ENCODE measurements around the gene TAS2R43. TPM values are rescaled to one million over a fixed set of nuclear protein-coding genes. Genes with fewer than 3 reads are reported as not detected.
"Not testable (repeated sequence)": the region's sequence is repeated elsewhere in the genome, so short reads cannot be mapped to it uniquely, and the experiment has no call there.

The TAS2R43 gene
- total RNA-seq, 4 donors from 2014 or later: 0.39 to 1.3 (median 0.87) TPM

GRCh38 chr12:11130999-11131398 lies 38.9 kb upstream of the TAS2R43 start:
- Histone ChIP-seq H3K27me3 (no peaks in the 10 kb centered on the region), H3K9me3 (no peaks in the 10 kb centered on the region), H3K36me3 (no peaks in the 10 kb centered on the region), H3K4me1 (peaks cover 0 to 13% (median 4%) of the 10 kb centered on the region in 4 donors), H3K4me3 (no peak overlapping the region), H3K27ac (replicated peaks in 1 of 4) (no peak overlapping the region)
- no peak for DNase-seq (ENCODE audit: extremely low spot score)
- WGBS: 63% methylated on average over 2 of the region's 2 CpGs
- no peak for TF ChIP-seq POLR2A (IDR thresholded peaks at IDR 0.05; ENCODE audit: low read depth)
- no peak for TF ChIP-seq POLR2AphosphoS5 (IDR thresholded peaks at IDR 0.05)
- no peak for TF ChIP-seq EP300 (IDR thresholded peaks at IDR 0.05)
- no peak for TF ChIP-seq CTCF (IDR thresholded peaks at IDR 0.05)
- intact Hi-C loops (cut with DNase I): no loop called here

DNA sequence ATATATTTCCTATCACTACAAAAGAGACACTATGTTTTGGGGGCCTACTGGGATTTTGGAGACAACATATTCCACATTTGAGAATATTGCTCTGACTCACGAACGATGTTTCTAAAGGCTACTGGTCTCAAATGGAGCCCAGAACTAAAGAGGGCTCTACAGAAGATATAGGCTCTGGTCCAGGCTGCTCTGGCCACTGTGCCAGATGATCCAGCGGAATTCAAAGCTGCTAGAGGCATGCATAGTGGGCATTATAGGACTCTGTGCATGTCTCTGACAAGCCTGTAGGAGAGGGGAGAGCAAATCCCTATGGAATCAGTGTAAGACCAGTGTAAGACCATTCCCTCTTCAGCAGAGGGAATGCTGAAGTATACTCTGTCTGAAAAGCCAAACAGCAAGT lies 38.3 kb upstream of the TAS2R43 start:
- 100% methylated on average over 3 of the region's 3 CpGs for WGBS
- H3K4me1 ChIP-seq: peaks cover 0 to 13% (median 4%) of the 10 kb centered on the region in 4 donors
- H3K9me3 ChIP-seq: no peaks in the 10 kb centered on the region
- H3K27me3 ChIP-seq: no peaks in the 10 kb centered on the region
- intact Hi-C loops (cut with DNase I): no loop called here
- no peak overlapping the region for H3K27ac ChIP-seq (replicated peaks in 1 of 4)
- no peak for DNase-seq (ENCODE audit: extremely low spot score)
- TF ChIP-seq EP300 (IDR thresholded peaks at IDR 0.05) (no peak), POLR2AphosphoS5 (IDR thresholded peaks at IDR 0.05) (no peak), CTCF (IDR thresholded peaks at IDR 0.05) (no peak), POLR2A (IDR thresholded peaks at IDR 0.05; ENCODE audit: low read depth) (no peak)
- no peak overlapping the region for H3K4me3 ChIP-seq
- no peaks in the 10 kb centered on the region for H3K36me3 ChIP-seq

- WGBS: 100% methylated on average over 1 of the region's 1 CpG
- H3K27me3 ChIP-seq; H3K4me3 ChIP-seq; DNase-seq (ENCODE audit: extremely low spot score); H3K36me3 ChIP-seq; H3K27ac ChIP-seq (replicated peaks in 1 of 4); intact Hi-C loops (cut with DNase I); H3K4me1 ChIP-seq: not testable (repeated sequence)
- H3K9me3 ChIP-seq: peaks cover 0 to 21% (median 6%) of the 10 kb centered on the region in 4 donors
Observed at GRCh38 chr12:11114130-11114529, 22.0 kb upstream of the TAS2R43 start.

GRCh38 chr12:11111213-11111612 lies 19.1 kb upstream of the TAS2R43 start:
- H3K36me3 ChIP-seq: peaks cover 0 to 10% (median 0%) of the 10 kb centered on the region in 4 donors
- H3K4me1 ChIP-seq; H3K4me3 ChIP-seq; DNase-seq (ENCODE audit: extremely low spot score); H3K27me3 ChIP-seq; intact Hi-C loops (cut with DNase I); H3K27ac ChIP-seq (replicated peaks in 1 of 4): not testable (repeated sequence)
- 96% methylated on average over 1 of the region's 1 CpG for WGBS
- peaks cover 0 to 16% (median 0%) of the 10 kb centered on the region in 4 donors for H3K9me3 ChIP-seq

- peaks cover 0 to 10% (median 0%) of the 10 kb centered on the region in 4 donors for H3K36me3 ChIP-seq
- DNase-seq (ENCODE audit: extremely low spot score): no peak
- no peaks in the 10 kb centered on the region for H3K27me3 ChIP-seq
- no peaks in the 10 kb centered on the region for H3K4me1 ChIP-seq
- H3K27ac ChIP-seq (replicated peaks in 1 of 4): no peak overlapping the region
- H3K9me3 ChIP-seq: peaks cover 0 to 16% (median 0%) of the 10 kb centered on the region in 4 donors
- H3K4me3 ChIP-seq: no peak overlapping the region
- intact Hi-C loops (cut with DNase I): no loop called here
- WGBS: 86% methylated on average over 2 of the region's 2 CpGs
- no peak for TF ChIP-seq EP300 (IDR thresholded peaks at IDR 0.05)
- TF ChIP-seq POLR2AphosphoS5 (IDR thresholded peaks at IDR 0.05): no peak
- no peak for TF ChIP-seq POLR2A (IDR thresholded peaks at IDR 0.05; ENCODE audit: low read depth)
- no peak for TF ChIP-seq CTCF (IDR thresholded peaks at IDR 0.05)
Observed at GRCh38 chr12:11108862-11109261, 16.7 kb upstream of the TAS2R43 start.

DNA sequence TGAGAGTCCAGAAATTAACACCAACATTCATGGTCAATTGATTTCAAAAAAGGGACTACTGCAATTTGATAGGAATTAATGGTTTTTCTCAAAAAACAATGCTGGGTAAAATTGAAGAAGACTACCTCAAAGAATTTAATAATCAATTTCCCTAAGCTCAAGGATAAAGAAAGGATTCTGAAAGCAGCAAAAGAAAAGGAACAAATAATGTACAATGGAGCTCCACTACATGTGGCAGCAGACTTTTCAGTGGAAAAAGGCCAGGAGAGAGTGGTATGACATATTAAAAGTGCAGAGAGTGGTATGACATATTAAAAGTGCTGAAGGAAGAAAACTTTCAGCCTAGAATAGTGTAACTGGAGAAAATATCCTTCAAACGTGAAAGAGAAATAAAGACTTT lies 15.6 kb upstream of the TAS2R43 start:
- no peaks in the 10 kb centered on the region for H3K27me3 ChIP-seq
- TF ChIP-seq POLR2AphosphoS5 (IDR thresholded peaks at IDR 0.05) (no peak), CTCF (IDR thresholded peaks at IDR 0.05) (no peak), EP300 (IDR thresholded peaks at IDR 0.05) (no peak), POLR2A (IDR thresholded peaks at IDR 0.05; ENCODE audit: low read depth) (no peak)
- H3K36me3 ChIP-seq: peaks cover 0 to 10% (median 0%) of the 10 kb centered on the region in 4 donors
- 77% methylated on average over 1 of the region's 1 CpG for WGBS
- no peak overlapping the region for H3K27ac ChIP-seq (replicated peaks in 1 of 4)
- H3K4me1 ChIP-seq: no peaks in the 10 kb centered on the region
- intact Hi-C loops (cut with DNase I): no loop called here
- no peak overlapping the region for H3K4me3 ChIP-seq
- peaks cover 0 to 16% (median 0%) of the 10 kb centered on the region in 4 donors for H3K9me3 ChIP-seq
- no peak for DNase-seq (ENCODE audit: extremely low spot score)
